ENCODE measurements around the gene PSME1.

DNA sequence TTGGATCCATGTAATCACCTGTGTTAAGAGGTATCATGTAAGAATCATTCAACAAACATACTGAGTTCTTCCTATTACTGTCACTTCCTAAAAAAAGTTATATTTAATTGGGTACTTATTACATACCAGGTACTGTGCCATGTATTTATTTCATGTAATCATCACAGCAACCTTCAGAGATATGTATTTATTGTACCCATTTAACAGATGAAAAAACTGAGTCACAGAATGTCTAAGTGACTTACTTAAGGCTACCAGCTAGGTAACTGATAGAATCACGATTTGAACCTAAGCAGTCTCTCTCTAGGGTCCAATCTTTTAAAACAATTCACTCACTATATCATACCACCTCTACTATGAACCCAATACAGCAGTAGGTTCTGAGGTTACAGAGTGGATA, 8.5 kb downstream of the PSME1 start:
- TF ChIP-seq, protein P1, sequence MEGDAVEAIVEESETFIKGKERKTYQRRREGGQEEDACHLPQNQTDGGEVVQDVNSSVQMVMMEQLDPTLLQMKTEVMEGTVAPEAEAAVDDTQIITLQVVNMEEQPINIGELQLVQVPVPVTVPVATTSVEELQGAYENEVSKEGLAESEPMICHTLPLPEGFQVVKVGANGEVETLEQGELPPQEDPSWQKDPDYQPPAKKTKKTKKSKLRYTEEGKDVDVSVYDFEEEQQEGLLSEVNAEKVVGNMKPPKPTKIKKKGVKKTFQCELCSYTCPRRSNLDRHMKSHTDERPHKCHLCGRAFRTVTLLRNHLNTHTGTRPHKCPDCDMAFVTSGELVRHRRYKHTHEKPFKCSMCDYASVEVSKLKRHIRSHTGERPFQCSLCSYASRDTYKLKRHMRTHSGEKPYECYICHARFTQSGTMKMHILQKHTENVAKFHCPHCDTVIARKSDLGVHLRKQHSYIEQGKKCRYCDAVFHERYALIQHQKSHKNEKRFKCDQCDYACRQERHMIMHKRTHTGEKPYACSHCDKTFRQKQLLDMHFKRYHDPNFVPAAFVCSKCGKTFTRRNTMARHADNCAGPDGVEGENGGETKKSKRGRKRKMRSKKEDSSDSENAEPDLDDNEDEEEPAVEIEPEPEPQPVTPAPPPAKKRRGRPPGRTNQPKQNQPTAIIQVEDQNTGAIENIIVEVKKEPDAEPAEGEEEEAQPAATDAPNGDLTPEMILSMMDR (conservative IDR thresholded peaks at IDR 0.05) = no peak
- no peak for TF ChIP-seq ZFX (IDR thresholded peaks at IDR 0.05)

Data from C4-2B (cell line).